Hematopoietic multipotent progenitor cell treated with erythropoietin and hydrocortisone succinate and interleukin-3 and kit ligand, for 6 days (in vitro differentiated cells): ENCODE measurements around the gene ENGASE.
A peak's percentile ranks its signal among the peaks of the same experiment; 100 is the strongest.

Experiments used
- DNase-seq: peaks from one replicate; pipeline ENCODE4 v3.0.0-alpha.2; 2015

ENGASE gene

DNA sequence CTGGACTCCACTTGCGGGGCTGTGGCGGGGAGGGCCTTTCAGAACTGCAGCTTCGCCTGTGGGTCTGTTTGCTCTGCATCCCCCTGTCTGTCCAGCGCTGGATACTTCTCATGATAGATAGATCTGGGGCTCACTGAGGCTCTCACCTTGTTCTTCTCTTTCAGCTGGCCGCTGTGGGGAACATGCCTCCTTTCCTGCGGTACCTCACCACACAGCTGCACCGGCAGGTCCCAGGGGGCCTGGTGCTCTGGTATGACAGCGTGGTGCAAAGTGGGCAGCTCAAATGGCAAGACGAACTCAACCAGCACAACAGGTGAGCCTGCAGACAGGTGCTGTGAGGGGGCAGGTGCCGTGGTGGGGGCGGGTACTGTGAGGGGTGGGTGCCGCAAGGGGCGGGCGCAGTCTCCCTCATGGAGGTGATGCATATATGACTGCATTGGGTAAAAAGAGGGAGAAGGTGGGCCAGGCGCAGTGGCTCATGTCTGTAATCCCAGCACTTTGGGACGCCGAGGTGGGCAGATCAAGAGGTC is 6.2 kb downstream of the ENGASE start:
- no peak for DNase-seq

- no peak for DNase-seq
Measured at GRCh38 chr17:79081571-79082276, 7.1 kb downstream of the ENGASE start.

DNA sequence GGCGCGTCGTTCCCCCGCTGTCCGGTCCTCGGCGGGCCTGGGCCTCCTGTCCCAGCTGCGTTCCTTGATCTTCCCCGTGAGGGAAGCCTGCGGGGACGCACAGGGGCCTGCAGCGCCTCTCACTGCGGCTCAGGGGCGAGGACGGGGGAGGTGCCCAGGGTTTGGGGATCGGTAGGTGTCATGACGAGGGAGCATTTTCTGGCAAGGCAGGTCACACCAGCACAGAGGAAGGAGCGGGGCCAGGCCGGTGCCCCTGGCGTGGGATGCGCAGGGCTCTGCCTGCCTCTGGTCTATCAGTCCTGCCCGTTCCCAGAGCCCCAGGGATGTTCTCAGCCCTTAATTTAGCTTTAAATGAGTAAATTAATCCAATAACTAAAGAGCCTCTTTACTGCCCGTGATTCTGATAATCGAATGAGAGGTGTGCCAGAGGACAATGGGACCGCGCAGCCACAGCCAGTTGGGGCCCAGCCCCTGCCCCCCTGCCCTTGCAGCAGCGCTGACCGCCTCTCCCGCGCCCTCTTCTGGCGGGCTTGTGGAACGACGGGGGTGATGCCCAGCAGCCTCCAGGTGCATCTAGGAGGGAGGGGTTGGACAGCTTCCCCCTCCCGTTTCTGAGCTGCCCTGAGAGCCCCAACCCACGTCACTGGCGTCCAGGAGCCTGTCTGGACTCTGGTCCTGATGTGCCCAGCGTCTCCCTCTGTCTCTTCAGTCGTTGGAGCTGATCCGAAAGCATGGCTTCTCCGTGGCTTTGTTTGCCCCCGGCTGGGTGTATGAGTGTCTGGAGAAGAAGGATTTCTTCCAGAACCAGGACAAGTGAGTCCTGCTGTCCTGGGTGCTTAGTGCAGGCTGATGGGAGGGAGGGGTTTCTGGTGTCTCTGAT is 7.9 kb downstream of the ENGASE start:
- peak; percentile 57 for DNase-seq

DNA sequence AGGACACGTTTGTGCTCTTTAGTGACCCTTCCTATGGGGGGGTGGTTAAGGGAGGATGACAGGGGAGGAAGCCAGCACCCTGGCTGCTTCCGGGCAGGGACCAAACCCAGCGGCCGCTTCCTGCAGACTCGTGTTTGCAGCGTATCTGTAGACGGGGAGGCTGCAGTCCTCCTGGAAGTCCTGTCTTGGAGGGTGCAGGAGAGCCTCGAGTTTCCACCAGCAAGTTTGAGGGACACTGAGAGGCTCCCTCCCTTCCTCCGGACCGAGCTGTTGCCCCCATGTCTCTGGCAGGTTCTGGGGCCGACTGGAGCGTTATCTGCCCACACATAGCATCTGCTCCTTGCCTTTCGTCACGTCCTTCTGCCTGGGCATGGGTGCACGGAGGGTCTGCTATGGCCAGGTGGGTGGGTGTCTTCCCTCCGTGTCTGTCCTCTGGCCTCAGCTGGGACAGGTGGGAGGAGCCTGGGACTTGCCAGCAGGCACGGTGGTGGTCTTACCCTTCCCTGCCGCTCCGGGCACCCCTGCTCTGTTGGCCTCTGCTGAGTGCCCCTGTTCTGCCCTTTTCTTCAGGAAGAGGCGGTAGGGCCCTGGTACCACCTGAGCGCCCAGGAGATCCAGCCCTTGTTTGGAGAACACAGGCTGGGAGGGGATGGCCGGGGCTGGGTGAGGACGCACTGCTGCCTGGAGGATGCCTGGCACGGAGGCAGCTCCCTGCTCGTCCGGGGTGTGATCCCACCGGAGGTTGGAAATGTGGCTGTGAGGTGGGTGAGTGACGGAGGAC is 8.8 kb downstream of the ENGASE start:
- DNase-seq, result no peak

DNA sequence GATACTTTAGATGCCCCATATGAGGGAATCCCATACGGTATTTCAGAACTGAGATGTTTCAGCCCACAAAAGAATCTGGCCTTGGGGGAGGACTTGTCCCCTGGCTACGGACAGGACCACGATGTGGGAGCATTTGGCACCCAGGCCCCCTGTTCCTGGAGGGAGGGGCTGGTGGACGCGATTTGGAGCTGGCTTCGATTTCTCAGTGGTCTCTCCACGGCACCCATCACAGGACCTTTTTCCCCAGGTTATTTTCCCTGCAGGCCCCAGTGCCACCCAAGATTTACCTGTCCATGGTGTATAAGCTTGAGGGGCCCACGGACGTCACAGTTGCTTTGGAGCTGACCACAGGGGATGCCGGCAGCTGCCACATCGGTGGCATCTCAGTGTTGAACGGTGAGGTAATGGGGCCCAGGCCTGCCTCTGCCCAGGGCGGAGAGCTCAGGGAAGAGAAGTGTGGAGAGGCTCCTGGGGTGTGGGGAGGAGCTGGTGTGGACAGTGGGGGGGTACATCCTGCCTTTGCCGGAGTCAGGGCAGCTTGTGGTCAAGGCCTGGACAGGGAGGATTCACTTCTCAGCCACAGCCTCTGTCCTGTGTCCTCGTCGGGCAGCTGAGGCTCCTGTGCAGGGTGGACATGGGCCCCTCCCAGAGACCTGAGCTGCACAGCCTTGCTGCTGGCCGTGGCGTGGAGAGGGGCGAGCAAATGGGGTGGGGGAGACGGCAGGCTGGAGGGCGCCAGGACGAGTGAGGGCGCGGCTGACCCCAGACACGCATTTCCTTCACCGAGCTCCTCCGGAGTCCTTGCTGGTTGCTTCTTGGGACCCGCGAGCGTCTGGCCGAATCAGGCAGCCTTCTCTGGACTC is 9.9 kb downstream of the ENGASE start:
- no peak for DNase-seq

DNA sequence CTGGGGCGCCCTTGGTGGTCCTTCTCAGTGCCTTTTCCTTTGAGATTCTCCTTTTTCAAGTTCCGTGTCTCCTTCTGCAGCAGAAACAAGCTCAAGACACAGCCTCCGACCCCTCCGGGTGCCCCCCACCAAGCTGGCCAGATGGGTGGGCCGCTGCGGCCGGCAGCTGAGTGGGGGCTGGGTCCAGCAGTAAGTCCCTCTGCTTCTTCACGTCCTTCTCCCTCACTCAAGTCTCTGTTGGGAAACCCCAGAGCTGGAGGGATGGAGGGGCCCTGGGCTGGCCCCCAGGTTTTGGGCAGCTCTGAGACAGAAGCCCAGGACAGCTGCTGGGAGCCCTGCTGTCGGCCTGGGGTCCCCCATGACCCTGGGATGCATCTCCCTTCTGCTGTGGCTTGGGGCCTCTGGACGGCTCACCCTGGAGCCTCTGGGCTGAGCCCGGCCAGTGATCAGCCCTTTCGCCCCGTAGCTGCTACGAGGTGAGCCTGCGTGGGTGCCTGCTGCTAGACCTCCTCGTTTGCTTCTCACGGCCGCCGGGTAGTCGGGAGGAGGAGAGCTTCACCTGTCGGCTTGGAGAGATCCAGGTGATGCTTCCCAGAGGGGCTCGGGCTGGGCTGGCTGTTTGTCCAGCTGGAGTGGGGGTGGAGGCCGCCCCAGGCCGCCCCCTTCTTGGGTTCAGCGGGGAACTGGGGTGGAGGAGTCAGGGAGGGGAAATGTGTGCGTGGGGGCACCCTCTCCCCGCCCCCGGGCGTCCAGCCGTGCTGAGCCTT is 10.7 kb downstream of the ENGASE start:
- DNase-seq, result no peak

DNA sequence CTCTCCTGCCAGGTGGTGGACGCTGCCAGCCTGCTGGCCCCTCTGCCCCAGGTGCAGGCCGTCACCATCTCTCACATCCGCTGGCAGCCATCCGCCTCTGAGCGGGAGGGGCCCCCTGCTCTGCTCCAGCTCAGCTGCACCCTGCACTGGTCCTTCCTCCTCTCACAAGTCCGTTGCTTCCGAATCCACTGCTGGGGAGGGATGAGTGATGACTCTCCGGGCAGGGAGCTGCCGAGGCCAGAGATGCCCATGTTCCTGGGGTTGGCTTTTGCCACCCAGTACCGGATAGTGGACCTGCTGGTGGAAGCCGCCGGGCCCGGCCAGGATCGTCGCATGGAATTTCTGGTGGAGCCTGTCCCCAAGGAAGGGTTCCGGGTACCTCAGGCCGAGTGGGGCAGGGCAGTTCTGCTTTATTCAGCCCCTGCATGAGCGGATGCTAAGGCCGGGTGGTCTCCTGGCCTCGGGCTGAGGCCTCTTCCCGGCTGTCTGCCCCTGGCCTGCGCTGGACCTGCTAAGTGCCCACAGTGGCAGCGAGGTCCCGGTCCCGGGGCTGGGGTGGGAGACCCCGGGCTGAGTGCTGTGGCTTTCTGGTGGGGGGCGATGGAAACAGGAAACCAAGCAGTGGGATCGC is 11.4 kb downstream of the ENGASE start:
- DNase-seq, result no peak

GRCh38 chr17:79086609-79087427 is 12.2 kb downstream of the ENGASE start:
- DNase-seq, result no peak

- peak; percentile 79 for DNase-seq
Measured at GRCh38 chr17:79087428-79088143, 13.0 kb downstream of the ENGASE start.

- no peak for DNase-seq
Measured at GRCh38 chr17:79088247-79088996, 13.8 kb downstream of the ENGASE start.

DNA sequence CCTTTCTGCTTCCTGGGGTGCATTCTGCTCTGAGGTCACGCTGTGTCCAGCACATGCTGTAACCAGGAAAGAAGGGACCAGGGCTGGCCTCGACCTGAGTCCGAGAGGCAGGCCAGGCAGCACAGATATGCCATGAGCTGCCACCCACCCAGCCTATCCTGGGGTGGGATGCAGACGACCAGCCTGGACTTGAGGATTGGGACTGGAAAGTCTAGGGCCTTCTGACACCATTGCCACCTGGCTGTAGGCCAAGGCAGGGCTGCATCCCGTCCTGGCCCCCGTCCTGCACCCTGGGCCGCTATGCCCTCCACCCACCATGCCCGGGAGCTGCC is 14.3 kb downstream of the ENGASE start:
- no peak for DNase-seq

GRCh38 chr17:79089720-79090442 is 15.3 kb downstream of the ENGASE start:
- DNase-seq, result no peak

DNA sequence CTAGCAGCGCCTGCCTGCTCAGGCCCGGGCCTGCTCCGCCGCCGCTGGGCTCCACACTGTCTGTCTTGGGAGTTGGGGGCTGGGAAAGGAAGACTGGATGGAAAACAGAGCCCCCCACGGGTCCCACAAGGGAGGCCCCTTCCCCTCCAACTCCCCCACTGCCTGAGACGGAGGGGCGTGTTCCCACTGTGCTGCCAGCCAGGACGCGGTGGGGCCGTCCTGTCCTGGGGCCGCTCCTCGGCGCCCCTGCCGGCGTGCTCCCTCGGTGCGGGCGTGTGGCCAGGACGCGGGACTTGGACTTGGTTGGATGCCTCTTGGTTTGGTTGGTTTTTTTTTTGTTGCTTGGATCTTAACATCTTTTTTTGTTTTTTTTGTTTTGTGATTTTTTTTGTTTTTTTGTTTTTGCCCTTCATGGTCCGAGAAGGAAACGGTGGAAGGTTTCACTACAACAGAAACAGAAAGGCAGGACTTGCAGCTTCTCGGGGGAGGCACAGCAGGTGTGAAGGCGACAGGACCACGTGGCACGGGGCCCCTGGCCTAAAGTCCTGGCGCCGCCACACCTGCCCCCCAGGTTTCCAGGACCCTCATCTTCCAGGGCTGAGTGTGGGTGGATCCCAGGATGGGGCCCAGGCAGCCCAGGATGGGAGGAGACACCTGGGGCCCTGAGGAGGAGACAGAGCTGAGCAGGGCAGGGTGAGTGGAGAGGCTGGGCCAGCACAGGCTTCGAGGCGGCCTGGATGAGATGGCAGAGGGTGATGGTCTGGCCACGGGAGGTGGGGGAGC is 16.0 kb downstream of the ENGASE start:
- DNase-seq, result no peak

GRCh38 chr17:79091226-79091670 is 16.6 kb downstream of the ENGASE start:
- DNase-seq, result no peak

- no peak for DNase-seq
Measured at GRCh38 chr17:79092567-79092966, 17.9 kb downstream of the ENGASE start.

- no peak for DNase-seq
Measured at GRCh38 chr17:79093270-79093669, 18.6 kb downstream of the ENGASE start.

- no peak for DNase-seq
Measured at GRCh38 chr17:79094261-79094660, 19.6 kb downstream of the ENGASE start.
